Uterus (tissue), 2 donors: Measurements from ENCODE around the gene VPS18.

Experiments used
- CTCF ChIP-seq, 4 experiments: fragments of 200-600 bp in 2 of 4; fragments of 450-650 bp in 2 of 4; sonication (generic) in 2 of 4; IDR thresholded peaks; one replicate each; pipeline ENCODE4 v1.5.1; 2016 to 2019; ENCODE audit warnings: antibody characterized with exemption in 4 of 4, mild to moderate bottlenecking in 2 of 4, moderate library complexity in 1 of 4
- POLR2A ChIP-seq, 2 donors: fragments of 450-650 bp; IDR thresholded peaks; one replicate each; pipeline ENCODE4 v1.6.1; 2016; ENCODE audit warnings: antibody characterized with exemption in 2 of 2, mild to moderate bottlenecking in 1 of 2, moderate library complexity in 1 of 2

- TF ChIP-seq CTCF (IDR thresholded peaks at IDR 0.05) (no peak), POLR2A (IDR thresholded peaks at IDR 0.05) (no peak)
Measured at GRCh38 chr15:40915679-40916078, 21.4 kb downstream of the VPS18 start.
